GM23338 (cell line): ENCODE results near the gene GRK7. TPM values are rescaled to one million over a fixed set of nuclear protein-coding genes. Genes with fewer than 3 reads are reported as not detected.

ENCODE experiments used
- ATAC-seq: fragments of 200-7000 bp; cut with Tn5 transposase; 3 replicates; pipeline ENCODE4 v1.9.1; 2020
- DNase-seq: peaks from one replicate; pipeline ENCODE4 v3.0.0-alpha.2; 2015; ENCODE audit warnings: low spot score
- H2AFZ ChIP-seq: fragments of 200-600 bp; sonication (generic); 2 replicates; pipeline ENCODE4 v1.8.0; 2016; ENCODE audit warnings: antibody characterized with exemption, mild to moderate bottlenecking, moderate library complexity
- H3F3A ChIP-seq: fragments of 200-600 bp; sonication (generic); replicated peaks from 2 replicates; pipeline ENCODE4 v1.8.0; 2017; ENCODE audit warnings: antibody characterized with exemption, mixed run types, low read depth
- H3K27ac ChIP-seq: fragments of 200-600 bp; sonication (generic); 2 replicates; pipeline ENCODE4 v1.6.1; 2016; ENCODE audit warnings: low read depth
- H3K27me3 ChIP-seq: fragments of 200-600 bp; sonication (generic); 2 replicates; pipeline ENCODE4 v1.8.0; 2016; ENCODE audit warnings: mild to moderate bottlenecking, mixed run types, moderate library complexity; ENCODE audit not compliant: insufficient read depth
- H3K36me3 ChIP-seq: fragments of 200-600 bp; sonication (generic); 2 replicates; pipeline ENCODE4 v1.8.0; 2016; ENCODE audit warnings: mild to moderate bottlenecking; ENCODE audit not compliant: insufficient read depth
- H3K4me1 ChIP-seq: fragments of 200-600 bp; sonication (generic); 2 replicates; pipeline ENCODE4 v1.8.0; 2016; ENCODE audit warnings: mild to moderate bottlenecking, moderate library complexity; ENCODE audit not compliant: insufficient read depth
- H3K4me2 ChIP-seq: fragments of 200-600 bp; sonication (generic); 2 replicates; pipeline ENCODE4 v1.7.1; 2017; ENCODE audit warnings: mixed run types
- H3K4me3 ChIP-seq: fragments of 200-600 bp; sonication (generic); 2 replicates; pipeline ENCODE4 v1.6.1; 2016; ENCODE audit warnings: mixed run types
- H3K79me2 ChIP-seq: fragments of 200-600 bp; sonication (generic); replicated peaks from 2 replicates; pipeline ENCODE4 v1.8.0; 2017; ENCODE audit warnings: mild to moderate bottlenecking; ENCODE audit not compliant: insufficient read depth
- H3K9me2 ChIP-seq: fragments of 200-600 bp; sonication (generic); 2 replicates; pipeline ENCODE4 v1.8.0; 2017; ENCODE audit not compliant: insufficient read depth
- H4K20me1 ChIP-seq: fragments of 200-600 bp; sonication (generic); replicated peaks from 2 replicates; pipeline ENCODE4 v1.8.0; 2017; ENCODE audit warnings: mild to moderate bottlenecking; ENCODE audit not compliant: insufficient read depth
- H3K27ac Mint-ChIP-seq: 2 replicates; pipeline ENCODE4 v1.8.0; 2020; ENCODE audit warnings: inconsistent platforms, mild to moderate bottlenecking, moderate library complexity, mixed read lengths
- H3K27me3 Mint-ChIP-seq: 3 replicates; pipeline ENCODE4 v1.8.0; 2022; ENCODE audit warnings: low read depth, mild to moderate bottlenecking, moderate library complexity, mixed read lengths, inconsistent platforms; ENCODE audit not compliant: insufficient read depth, poor library complexity
- H3K36me3 Mint-ChIP-seq: 3 replicates; pipeline ENCODE4 v1.8.0; 2021; ENCODE audit warnings: low read depth, mild to moderate bottlenecking, inconsistent platforms, moderate library complexity, mixed read lengths
- H3K4me1 Mint-ChIP-seq: 3 replicates; pipeline ENCODE4 v1.8.0; 2020; ENCODE audit warnings: mild to moderate bottlenecking, inconsistent platforms, mixed read lengths
- H3K4me3 Mint-ChIP-seq: 3 replicates; pipeline ENCODE4 v1.8.0; 2021; ENCODE audit warnings: moderate library complexity, mild to moderate bottlenecking, inconsistent platforms, mixed read lengths
- H3K9me3 Mint-ChIP-seq: 3 replicates; pipeline ENCODE4 v1.8.0; 2020; ENCODE audit warnings: moderate library complexity, mild to moderate bottlenecking, inconsistent platforms, mixed read lengths
- JUNB ChIP-seq: IDR thresholded peaks from one replicate; pipeline ENCODE4 v1.6.1; 2016; ENCODE audit warnings: antibody characterized with exemption; ENCODE audit not compliant: unreplicated experiment
- POLR2AphosphoS5 ChIP-seq: IDR thresholded peaks from 2 replicates; pipeline ENCODE4 v1.6.1; 2016; ENCODE audit warnings: antibody characterized with exemption, low read depth
- REST ChIP-seq: IDR thresholded peaks from one replicate; pipeline ENCODE4 v1.6.1; 2018; ENCODE audit warnings: antibody characterized with exemption; ENCODE audit not compliant: unreplicated experiment
- ZNF114 ChIP-seq: fragments of 250-450 bp; sonication (Bioruptor Pico); IDR thresholded peaks from 2 replicates; pipeline ENCODE4 v1.5.0; 2020; ENCODE audit warnings: mild to moderate bottlenecking, moderate library complexity
- ZNF462 ChIP-seq: fragments of 250-450 bp; sonication (Bioruptor Pico); IDR thresholded peaks from 2 replicates; pipeline ENCODE4 v1.5.0; 2020; ENCODE audit warnings: mild to moderate bottlenecking, moderate library complexity
- polyA plus RNA-seq: library from polyadenylated mRNA; unstranded; fragments of >200 nt; fragmentation: Nextera tagmentation; extraction: Ambion mirVana; gene quantifications from 2 replicates; pipeline ENCODE4 v1.2.1, GENCODE V29; 2016
- total RNA-seq: library from RNA; depleted of rRNA; stranded (reverse); fragments of >200 nt; shearing (Covaris generic); gene quantifications from 2 replicates; pipeline ENCODE4 v1.2.3, GENCODE V29; 2014

GRK7 gene
- total and polyA plus RNA-seq, 2 experiments from 2014 or later: not detected

- Mint-ChIP-seq H3K27me3 (peaks cover 3% of the 10 kb centered on the region), H3K9me3 (peaks cover 6% of the 10 kb centered on the region), H3K27ac (no peak overlapping the region), H3K36me3 (no peaks in the 10 kb centered on the region), H3K4me3 (no peak overlapping the region), H3K4me1 (no peaks in the 10 kb centered on the region)
- Histone ChIP-seq H3K4me2 (no peak overlapping the region), H4K20me1 (no peaks in the 10 kb centered on the region), H3K4me3 (no peak overlapping the region), H2AFZ (no peak overlapping the region), H3K36me3 (no peaks in the 10 kb centered on the region), H3K9me2 (no peaks in the 10 kb centered on the region), H3K4me1 (no peaks in the 10 kb centered on the region), H3K27me3 (no peaks in the 10 kb centered on the region), H3K79me2 (no peaks in the 10 kb centered on the region), H3F3A (no peaks in the 10 kb centered on the region), H3K27ac (no peak overlapping the region)
- ATAC-seq: no peak
- TF ChIP-seq REST: no peak
- TF ChIP-seq ZNF462 (CRISPR knock-in tag): no peak
- TF ChIP-seq POLR2AphosphoS5: no peak
- TF ChIP-seq JUNB: no peak
- TF ChIP-seq ZNF114 (CRISPR knock-in tag): no peak
- DNase-seq: no peak
Observed at GRCh38 chr3:141812084-141812483, 48.9 kb downstream of the GRK7 start.
